Right lobe of liver (tissue), 4 donors: Measurements from ENCODE around the gene ZKSCAN5.
"Not testable (repeated sequence)": the region's sequence is repeated elsewhere in the genome, so short reads cannot be mapped to it uniquely, and the experiment has no call there.

Experiments
- CTCF ChIP-seq, 4 donors: fragments of 200-600 bp in 3 of 4; fragments of 450-650 bp in 1 of 4; IDR thresholded peaks; one replicate each; pipeline versions ENCODE4 v1.5.1 to v1.8.0; 2016 to 2022; ENCODE audit warnings: antibody characterized with exemption in 4 of 4, mild to moderate bottlenecking in 2 of 4
- POLR2A ChIP-seq: fragments of 450-650 bp; IDR thresholded peaks from one replicate; pipeline ENCODE4 v1.6.1; 2017; ENCODE audit warnings: antibody characterized with exemption, mild to moderate bottlenecking
- donor health status: DM: no; HTN: no; CAD: no.
- donor health status: DM: no; HTN: no; CAD: no.
- donor health status: DM: no; HTN: yes; CAD: no.

- TF ChIP-seq CTCF (IDR thresholded peaks at IDR 0.05); POLR2A: not testable (repeated sequence)
These were observed 45.1 kb downstream of the ZKSCAN5 start for GRCh38 chr7:99549545-99549944.
